K562 (cell line): ENCODE data around the gene TREM2. TPM values are rescaled to one million over a fixed set of nuclear protein-coding genes. Genes with fewer than 3 reads are reported as not detected.
A peak's percentile ranks its signal among the peaks of the same experiment; 100 is the strongest.

ENCODE experiments used
- ATAC-seq: fragments of 200-7000 bp; cut with Tn5 transposase; 3 replicates; pipeline ENCODE4 v1.9.1; 2020; ENCODE audit warnings: moderate library complexity
- BruUV-seq: library from RNA; stranded (reverse); fragments of 400-500 nt; replicated peaks from 2 replicates; lab custom pipeline; 2021; lab: Mats Ljungman, UMichigan
- CTCF ChIA-PET: fragments of 300-600 bp; formaldehyde crosslinking; extraction: SDS; loops from one replicate; lab custom pipeline; 2021; ENCODE audit warnings: low intra/inter-chr PET ratio; lab: Yijun Ruan, JAX
- POLR2A ChIA-PET: fragments of 300-600, 350-650 bp; sonication (Branson Sonifier 250); formaldehyde crosslinking; extraction: SDS; loops from one replicate; lab custom pipeline; 2021; ENCODE audit warnings: antibody characterized with exemption, inconsistent platforms; lab: Yijun Ruan, JAX
- DNase-seq, 4 experiments: peaks; one replicate each; pipeline versions ENCODE4 v3.0.0 to v3.0.0-alpha.2; 2011 to 2018; ENCODE audit warnings: low spot score in 3 of 4, mixed read lengths in 3 of 4; ENCODE audit errors: extremely low read depth in 1 of 4
- FAIRE-seq: peaks from 2 replicates; lab custom pipeline; 2011; peaks lifted over from hg19 to GRCh38; lab: Jason Lieb, UNC
- H2AFZ ChIP-seq: 2 replicates; pipeline ENCODE4 v1.6.0; 2011; ENCODE audit warnings: low read depth, low read length, control low read depth, inconsistent platforms
- H3K27ac ChIP-seq: fragments of 200-600 bp; 3 replicates; pipeline ENCODE4 v1.8.0; 2011; ENCODE audit warnings: low read depth, mild to moderate bottlenecking, control low read depth, inconsistent platforms, low read length, moderate library complexity, mixed read lengths; ENCODE audit errors: extremely low read depth
- H3K27me3 ChIP-seq, 2 experiments: fragments of 300-600 bp in 1 of 2; 2 replicates in 1 of 2; 3 replicates in 1 of 2; pipeline versions ENCODE4 v1.6.0 to v1.8.0; 2011; ENCODE audit warnings: inconsistent platforms in 2 of 2, low read length in 2 of 2, mild to moderate bottlenecking in 1 of 2, mixed read lengths in 1 of 2, moderate library complexity in 1 of 2; ENCODE audit not compliant: control insufficient read depth in 2 of 2, insufficient read depth in 2 of 2
- H3K36me3 ChIP-seq: fragments of 300-600 bp; 3 replicates; pipeline ENCODE4 v1.8.0; 2011; ENCODE audit warnings: mild to moderate bottlenecking, low read length, inconsistent platforms; ENCODE audit not compliant: control insufficient read depth, insufficient read depth
- H3K4me1 ChIP-seq, 2 experiments: fragments of 200-600 bp in 1 of 2; replicated peaks in 1 of 2; 2 replicates in 1 of 2; 3 replicates in 1 of 2; pipeline versions ENCODE4 v1.5.1 to v1.8.0; 2011; ENCODE audit warnings: inconsistent platforms in 2 of 2, low read length in 2 of 2, mild to moderate bottlenecking in 1 of 2, mixed read lengths in 1 of 2, moderate library complexity in 1 of 2; ENCODE audit not compliant: control insufficient read depth in 2 of 2, insufficient read depth in 2 of 2
- H3K4me2 ChIP-seq: 2 replicates; pipeline ENCODE4 v1.6.1; 2011; ENCODE audit warnings: low read length, control low read depth, inconsistent platforms, mixed read lengths; ENCODE audit not compliant: insufficient read depth
- H3K4me3 ChIP-seq: fragments of 200-600 bp; sonication (generic), shearing (Covaris generic); 2 replicates; pipeline ENCODE4 v1.5.1; 2016; ENCODE audit warnings: control low read depth, inconsistent platforms
- H3K79me2 ChIP-seq: fragments of 200-600 bp; 3 replicates; pipeline ENCODE4 v1.8.0; 2011; ENCODE audit warnings: low read length, inconsistent platforms; ENCODE audit not compliant: control insufficient read depth, insufficient read depth
- H3K9ac ChIP-seq, 2 experiments: 2 replicates each; pipeline versions ENCODE4 v1.6.0 to v1.6.1; 2011; ENCODE audit warnings: low read depth in 2 of 2, low read length in 2 of 2, control low read depth in 1 of 2, inconsistent platforms in 1 of 2, mild to moderate bottlenecking in 1 of 2, mixed read lengths in 1 of 2; ENCODE audit not compliant: insufficient read depth in 1 of 2
- H3K9me1 ChIP-seq: one replicate; pipeline ENCODE4 v1.6.0; 2011; ENCODE audit warnings: inconsistent platforms, mild to moderate bottlenecking, low read length, moderate library complexity; ENCODE audit not compliant: control insufficient read depth, insufficient read depth
- H3K9me3 ChIP-seq: replicated peaks from 2 replicates; pipeline ENCODE4 v1.5.1; 2011; ENCODE audit warnings: low read depth, low read length, inconsistent platforms; ENCODE audit not compliant: control insufficient read depth, insufficient read depth
- H4K20me1 ChIP-seq: replicated peaks from 2 replicates; pipeline ENCODE4 v1.6.1; 2011; ENCODE audit warnings: low read length, inconsistent platforms, mixed read lengths; ENCODE audit not compliant: control insufficient read depth, insufficient read depth
- DPF2 ChIP-seq: fragments of 450-650 bp; IDR thresholded peaks from 2 replicates; pipeline ENCODE4 v1.6.1; 2016
- ELF2 ChIP-seq: fragments of 250-450 bp; sonication (Bioruptor Pico); IDR thresholded peaks from 2 replicates; pipeline ENCODE4 v1.5.0; 2021; ENCODE audit warnings: mild to moderate bottlenecking
- ESRRA ChIP-seq: fragments of 450-650 bp; IDR thresholded peaks from 2 replicates; pipeline ENCODE4 v1.6.1; 2014; ENCODE audit warnings: low read depth, mild to moderate bottlenecking, moderate library complexity, borderline replicate concordance
- MGA ChIP-seq: fragments of 450-650 bp; IDR thresholded peaks from 2 replicates; pipeline ENCODE4 v1.6.1; 2016; ENCODE audit warnings: mild to moderate bottlenecking, moderate library complexity
- MYC ChIP-seq, 2 experiments: fragments of 250-450 bp in 1 of 2; sonication (Bioruptor Pico) in 1 of 2; IDR thresholded peaks; 2 replicates each; pipeline versions ENCODE4 v1.5.1 to v1.6.1; 2012 to 2021; ENCODE audit warnings: low read depth in 2 of 2, borderline replicate concordance in 1 of 2, improper control_type of control experiment in 1 of 2, low read length in 1 of 2, mild to moderate bottlenecking in 1 of 2, moderate library complexity in 1 of 2
- RAD21 ChIP-seq, 2 experiments: fragments of 250-450 bp in 1 of 2; fragments of 450-650 bp in 1 of 2; sonication (Bioruptor Pico) in 1 of 2; formaldehyde crosslinking in 1 of 2; IDR thresholded peaks in 1 of 2; conservative IDR thresholded peaks in 1 of 2; 2 replicates each; pipeline versions ENCODE4 v1.4.0 to v1.8.0; 2020 to 2022; ENCODE audit warnings: mild to moderate bottlenecking in 2 of 2, moderate library complexity in 1 of 2
- SMC3 ChIP-seq: conservative IDR thresholded peaks from 2 replicates; pipeline ENCODE4 v1.6.1; 2011; ENCODE audit warnings: low read depth, low read length, improper control_type of control experiment; ENCODE audit not compliant: insufficient read depth
- WGBS: fragments of 100-300 bp; shearing (Covaris generic); methylation state at CpG from one replicate; pipeline ENCODE4 v1.1.6; 2016; ENCODE audit warnings: low coverage, mixed read lengths; ENCODE audit not compliant: insufficient coverage; ENCODE audit errors: missing lambda C conversion rate; 5-methylcytosine and 5-hydroxymethylcytosine counted together
- in situ Hi-C: fragments of 300-500 bp; cut with MboI; formaldehyde crosslinking; loops from 4 replicates; pipeline ENCODE4 v1.15.0; 2018; ENCODE audit warnings: inconsistent platforms, mixed read lengths
- intact Hi-C: fragments of 100-400 bp; cut with micrococcal nuclease; formaldehyde crosslinking; loops from 2 replicates; pipeline ENCODE4 v1.14.2; 2022
- polyA plus RNA-seq, 8 experiments: library from polyadenylated mRNA; depleted of rRNA in 4 of 8; stranded (reverse) in 5 of 8; unstranded in 3 of 8; fragments of >200 nt; fragmentation: Nextera tagmentation in 2 of 8; fragmentation: Illumina TruSeq in 1 of 8; extraction: Ambion mirVana in 2 of 8; extraction: Trizol in 1 of 8; gene quantifications; 2 replicates each; pipeline versions ENCODE4 v1.2.1 to v1.2.3, GENCODE V29; 2011 to 2014; ENCODE audit warnings: inconsistent platforms in 1 of 8, missing spikeins in 1 of 8
- total RNA-seq, 7 experiments: library from RNA; depleted of rRNA in 6 of 7; stranded (reverse); fragments of >200 nt in 6 of 7; fragmentation: Illumina TruSeq in 2 of 7; extraction: Trizol in 2 of 7; gene quantifications; 2 replicates each; pipeline versions ENCODE4 v1.2.1 to v1.2.3, GENCODE V29; 2011 to 2021; ENCODE audit warnings: low replicate concordance in 1 of 7

TREM2 gene
- total and polyA plus RNA-seq, 9 of the 15 experiments (the other 6 are each of a cell fraction or from before 2014, with no cell fraction given) = not detected

GRCh38 chr6:41182069-41183034, 19.4 kb upstream of the TREM2 start:
- H3K9ac ChIP-seq = no peak overlapping the region
- H3K4me2 ChIP-seq = no peak overlapping the region
- H3K4me1 ChIP-seq = peaks cover 0 to 4% of the 10 kb centered on the region in 2 experiments; a peak in 3 of 5 replicates
- POLR2A ChIA-PET = interaction anchor here (0.8 to 1.7 kb wide), 5 partner anchors 12 to 26 kb away, joined by 3 to 9 read pairs (median 3); no protein-coding TSS in a partner anchor
- FAIRE-seq (peak; percentile 88), ATAC-seq (peak; percentile 91), DNase-seq (peak; percentile 62 to 72 (median 67))
- no peaks in the 10 kb centered on the region for H3K9me3 ChIP-seq
- no peak overlapping the region for H3K4me3 ChIP-seq
- in situ Hi-C loops (no loop called here), intact Hi-C loops (loop anchor here (5.0 kb wide), 1 partner anchor 90 kb away; no protein-coding TSS in a partner anchor)
- H3K36me3 ChIP-seq = no peaks in the 10 kb centered on the region
- H2AFZ ChIP-seq = no peak overlapping the region
- no peaks in the 10 kb centered on the region for H3K9me1 ChIP-seq
- H4K20me1 ChIP-seq = no peaks in the 10 kb centered on the region; the same call in 1 of the 2 replicates
- no peaks in the 10 kb centered on the region for H3K79me2 ChIP-seq
- no TSS peak for BruUV-seq
- H3K27me3 ChIP-seq = peaks cover 4 to 25% of the 10 kb centered on the region in 2 experiments; a peak in 4 of 5 replicates
- CTCF ChIA-PET = interaction anchor here (0.6 kb wide), 1 partner anchor 221 kb away, joined by 3 read pairs; no protein-coding TSS in a partner anchor
- WGBS = 4% methylated on average over 4 of the region's 4 CpGs
- no peak overlapping the region for H3K27ac ChIP-seq
- TF ChIP-seq ESRRA (peak; percentile 66; the same call in 1 of the 2 replicates), RAD21 (CRISPR knock-in tag; conservative IDR thresholded peaks at IDR 0.05 in 1 of 2, IDR thresholded peaks at IDR 0.05 in 1 of 2) (peak; percentile 72 to 78), MYC (IDR thresholded peaks at IDR 0.05; ENCODE audit: low read depth, low read length) (peak; percentile 67; the same call in 1 of the 2 replicates), MYC (CRISPR knock-in tag; IDR thresholded peaks at IDR 0.05; ENCODE audit: borderline replicate concordance, low read depth) (no peak), MGA (peak; percentile 29; the same call in 1 of the 2 replicates), SMC3 (0 out of 2 replicates have a peak, but pooled peaks have one; percentile 30), DPF2 (peak; percentile 41; the same call in 1 of the 2 replicates), ELF2 (CRISPR knock-in tag) (0 out of 2 replicates have a peak, but pooled peaks have one; percentile 18)
